ENCODE measurements around the gene ZSWIM1.

GRCh38 chr20:45918182-45918737, 37.2 kb downstream of the ZSWIM1 start:
- TF ChIP-seq CTCF (IDR thresholded peaks at IDR 0.05; ENCODE audit: low read length) = no peak
- TF ChIP-seq EZH2 (optimal IDR thresholded peaks at IDR 0.05; ENCODE audit: low read depth, low read length) = no peak
- no peak for TF ChIP-seq EZH2phosphoT487 (IDR thresholded peaks at IDR 0.05; ENCODE audit: low read length)
